Ectodermal cell (in vitro differentiated cells): ENCODE measurements around the gene MSI2.

ENCODE experiments used
- H3K27ac ChIP-seq: 2 replicates; pipeline ENCODE4 v1.7.0; 2013; ENCODE audit warnings: mild to moderate bottlenecking, low read depth, low read length; ENCODE audit not compliant: insufficient read depth, poor library complexity, severe bottlenecking
- H3K27me3 ChIP-seq: 2 replicates; pipeline ENCODE4 v1.7.0; 2013; ENCODE audit warnings: mild to moderate bottlenecking, low read length; ENCODE audit not compliant: insufficient read depth, control insufficient read depth, poor library complexity, severe bottlenecking
- H3K36me3 ChIP-seq: one replicate; pipeline ENCODE4 v1.7.0; 2013; ENCODE audit warnings: low read length; ENCODE audit not compliant: control insufficient read depth, insufficient read depth
- H3K4me1 ChIP-seq: one replicate; pipeline ENCODE4 v1.7.0; 2013; ENCODE audit warnings: low read length; ENCODE audit not compliant: control insufficient read depth, insufficient read depth
- H3K4me3 ChIP-seq: 2 replicates; pipeline ENCODE4 v1.7.0; 2013; ENCODE audit warnings: low read depth, low read length, control low read depth; ENCODE audit not compliant: insufficient read depth
- H3K9me3 ChIP-seq: 2 replicates; pipeline ENCODE4 v1.7.0; 2013; ENCODE audit warnings: mild to moderate bottlenecking, low read length, moderate library complexity; ENCODE audit not compliant: control insufficient read depth
- WGBS, 2 experiments: methylation state at CpG; one replicate each; pipeline ENCODE4 v1.1.7; 2013; ENCODE audit warnings: missing lambda C conversion rate in 2 of 2; 5-methylcytosine and 5-hydroxymethylcytosine counted together

Gene MSI2

GRCh38 chr17:57550016-57550415 is 293.7 kb downstream of the MSI2 start:
- Histone ChIP-seq H3K4me1 (peaks cover 91% of the 10 kb centered on the region), H3K27ac (peak overlapping the region; percentile 22), H3K27me3 (no peaks in the 10 kb centered on the region), H3K4me3 (no peak overlapping the region), H3K36me3 (no peaks in the 10 kb centered on the region), H3K9me3 (no peaks in the 10 kb centered on the region)
- 29 to 37% methylated on average over 10 of the region's 10 CpGs for whole genome bisulfite sequencing, 2 experiments

GRCh38 chr17:57550668-57551315 is 294.5 kb downstream of the MSI2 start:
- Histone ChIP-seq H3K9me3 (no peaks in the 10 kb centered on the region), H3K27ac (no peak overlapping the region), H3K4me3 (no peak overlapping the region), H3K36me3 (no peaks in the 10 kb centered on the region), H3K27me3 (no peaks in the 10 kb centered on the region), H3K4me1 (peaks cover 91% of the 10 kb centered on the region)
- 81 to 87% methylated on average over 11 of the region's 11 CpGs for WGBS, 2 experiments

GRCh38 chr17:57551321-57552079 is 295.2 kb downstream of the MSI2 start:
- Histone ChIP-seq H3K27ac (no peak overlapping the region), H3K9me3 (no peaks in the 10 kb centered on the region), H3K4me3 (no peak overlapping the region), H3K27me3 (no peaks in the 10 kb centered on the region), H3K36me3 (no peaks in the 10 kb centered on the region), H3K4me1 (peaks cover 91% of the 10 kb centered on the region)
- WGBS, 2 experiments = 81 to 82% methylated on average over 14 of the region's 14 CpGs

GRCh38 chr17:57552114-57552624 is 295.8 kb downstream of the MSI2 start:
- H3K9me3 ChIP-seq = no peaks in the 10 kb centered on the region
- 58 to 68% methylated on average over 11 of the region's 11 CpGs for WGBS, 2 experiments
- peaks cover 84% of the 10 kb centered on the region for H3K4me1 ChIP-seq
- H3K27me3 ChIP-seq = no peaks in the 10 kb centered on the region
- H3K4me3 ChIP-seq = no peak overlapping the region
- H3K36me3 ChIP-seq = no peaks in the 10 kb centered on the region
- H3K27ac ChIP-seq = no peak overlapping the region

- H3K27me3 ChIP-seq = no peaks in the 10 kb centered on the region
- H3K4me1 ChIP-seq = peaks cover 81% of the 10 kb centered on the region
- H3K4me3 ChIP-seq = no peak overlapping the region
- no peaks in the 10 kb centered on the region for H3K9me3 ChIP-seq
- H3K36me3 ChIP-seq = no peaks in the 10 kb centered on the region
- 66 to 70% methylated on average over 12 of the region's 12 CpGs for WGBS, 2 experiments
- peak overlapping the region; percentile 91 for H3K27ac ChIP-seq
Measured at GRCh38 chr17:57553526-57553925, 297.2 kb downstream of the MSI2 start.

GRCh38 chr17:57553991-57554825 is 297.9 kb downstream of the MSI2 start:
- H3K4me3 ChIP-seq = no peak overlapping the region
- no peaks in the 10 kb centered on the region for H3K27me3 ChIP-seq
- WGBS, 2 experiments = 44 to 49% methylated on average over 14 of the region's 14 CpGs
- H3K36me3 ChIP-seq = no peaks in the 10 kb centered on the region
- H3K9me3 ChIP-seq = no peaks in the 10 kb centered on the region
- peak overlapping the region; percentile 91 for H3K27ac ChIP-seq
- peaks cover 79% of the 10 kb centered on the region for H3K4me1 ChIP-seq

GRCh38 chr17:57554826-57555635 is 298.7 kb downstream of the MSI2 start:
- H3K36me3 ChIP-seq = no peaks in the 10 kb centered on the region
- no peak overlapping the region for H3K4me3 ChIP-seq
- no peaks in the 10 kb centered on the region for H3K9me3 ChIP-seq
- 85 to 87% methylated on average over 16 of the region's 16 CpGs for WGBS, 2 experiments
- H3K27me3 ChIP-seq = no peaks in the 10 kb centered on the region
- peaks cover 71% of the 10 kb centered on the region for H3K4me1 ChIP-seq
- peak overlapping the region; percentile 91 for H3K27ac ChIP-seq

- Histone ChIP-seq H3K9me3 (no peaks in the 10 kb centered on the region), H3K36me3 (no peaks in the 10 kb centered on the region), H3K27me3 (no peaks in the 10 kb centered on the region), H3K4me3 (no peak overlapping the region), H3K4me1 (peaks cover 64% of the 10 kb centered on the region), H3K27ac (no peak overlapping the region)
- 85 to 88% methylated on average over 1 of the region's 1 CpG for WGBS, 2 experiments
Measured at GRCh38 chr17:57555636-57556175, 299.4 kb downstream of the MSI2 start.

GRCh38 chr17:57556320-57556719 is 300.0 kb downstream of the MSI2 start:
- no peaks in the 10 kb centered on the region for H3K9me3 ChIP-seq
- H3K4me1 ChIP-seq = peaks cover 61% of the 10 kb centered on the region
- no peaks in the 10 kb centered on the region for H3K27me3 ChIP-seq
- no peak overlapping the region for H3K27ac ChIP-seq
- 95% methylated on average over 5 of the region's 5 CpGs for WGBS, 2 experiments
- H3K4me3 ChIP-seq = no peak overlapping the region
- no peaks in the 10 kb centered on the region for H3K36me3 ChIP-seq
